Prostate gland (tissue), 2 donors: ENCODE results near the gene NUMB.

Experiments used
- POLR2A ChIP-seq: fragments of 450-650 bp; IDR thresholded peaks from one replicate; pipeline ENCODE4 v1.6.1; 2016; ENCODE audit warnings: antibody characterized with exemption, mild to moderate bottlenecking
- POLR2AphosphoS5 ChIP-seq: sonication (generic); formaldehyde crosslinking; IDR thresholded peaks from one replicate; pipeline ENCODE4 v1.6.1; 2017; ENCODE audit warnings: antibody characterized with exemption
- TF ChIP-seq, protein P1 (sequence below), 4 experiments: fragments of 200-600 bp in 2 of 4; fragments of 450-650 bp in 2 of 4; sonication (generic) in 2 of 4; IDR thresholded peaks; 1 replicate in 3 of 4; 2 replicates in 1 of 4; pipeline ENCODE4 v1.5.1; 2016 to 2019; ENCODE audit warnings: antibody characterized with exemption in 4 of 4, mild to moderate bottlenecking in 2 of 4, moderate library complexity in 2 of 4

DNA sequence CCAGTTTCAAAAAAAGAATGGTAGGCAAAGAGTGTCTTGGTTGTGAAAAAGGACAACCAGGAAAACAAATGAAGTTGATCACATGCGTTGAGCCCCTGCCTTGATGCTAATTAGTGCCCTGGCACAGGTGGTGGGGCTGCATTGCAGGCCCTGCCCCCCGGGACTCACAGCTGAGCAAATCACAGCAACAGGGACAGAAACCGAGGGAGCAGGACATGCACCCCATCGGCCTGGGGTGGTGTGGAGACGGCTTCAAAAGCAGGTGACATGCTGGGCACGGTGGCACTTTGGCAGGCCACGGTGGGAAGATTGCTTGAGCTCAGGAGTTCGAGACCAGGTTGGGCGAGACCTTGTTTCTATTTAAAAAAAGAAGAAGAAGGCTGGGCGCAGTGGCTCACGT is 222.2 kb downstream of the NUMB start:
- TF ChIP-seq, protein P1, sequence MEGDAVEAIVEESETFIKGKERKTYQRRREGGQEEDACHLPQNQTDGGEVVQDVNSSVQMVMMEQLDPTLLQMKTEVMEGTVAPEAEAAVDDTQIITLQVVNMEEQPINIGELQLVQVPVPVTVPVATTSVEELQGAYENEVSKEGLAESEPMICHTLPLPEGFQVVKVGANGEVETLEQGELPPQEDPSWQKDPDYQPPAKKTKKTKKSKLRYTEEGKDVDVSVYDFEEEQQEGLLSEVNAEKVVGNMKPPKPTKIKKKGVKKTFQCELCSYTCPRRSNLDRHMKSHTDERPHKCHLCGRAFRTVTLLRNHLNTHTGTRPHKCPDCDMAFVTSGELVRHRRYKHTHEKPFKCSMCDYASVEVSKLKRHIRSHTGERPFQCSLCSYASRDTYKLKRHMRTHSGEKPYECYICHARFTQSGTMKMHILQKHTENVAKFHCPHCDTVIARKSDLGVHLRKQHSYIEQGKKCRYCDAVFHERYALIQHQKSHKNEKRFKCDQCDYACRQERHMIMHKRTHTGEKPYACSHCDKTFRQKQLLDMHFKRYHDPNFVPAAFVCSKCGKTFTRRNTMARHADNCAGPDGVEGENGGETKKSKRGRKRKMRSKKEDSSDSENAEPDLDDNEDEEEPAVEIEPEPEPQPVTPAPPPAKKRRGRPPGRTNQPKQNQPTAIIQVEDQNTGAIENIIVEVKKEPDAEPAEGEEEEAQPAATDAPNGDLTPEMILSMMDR (IDR thresholded peaks at IDR 0.05): no peak
- TF ChIP-seq POLR2A: no peak
- TF ChIP-seq POLR2AphosphoS5: no peak
